ENCODE results near the gene THAP11. TPM values are rescaled to one million over a fixed set of nuclear protein-coding genes. Genes with fewer than 3 reads are reported as not detected.

Gene THAP11
- total RNA-seq, 1 donor from 2014 or later, result 50.6 TPM

DNA sequence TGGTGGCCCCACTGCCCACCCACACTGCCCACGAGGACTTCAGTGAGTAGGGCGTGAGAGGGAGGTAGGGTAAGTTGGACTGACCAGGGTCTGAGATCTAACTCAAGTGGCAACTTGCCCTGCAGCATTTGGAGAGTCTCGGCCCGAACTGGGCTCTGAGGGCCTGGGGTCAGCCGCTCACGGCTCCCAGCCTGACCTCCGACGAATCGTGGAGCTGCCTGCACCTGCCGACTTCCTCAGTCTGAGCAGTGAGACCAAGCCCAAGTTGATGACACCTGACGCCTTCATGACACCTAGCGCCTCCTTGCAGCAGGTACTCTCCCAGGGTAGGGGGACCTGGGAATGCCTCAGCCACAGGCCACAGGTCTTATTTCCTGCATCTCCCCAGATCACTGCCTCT, 37.3 kb downstream of the THAP11 start:
- intact Hi-C loops (cut with DNase I), result no loop called here

DNA sequence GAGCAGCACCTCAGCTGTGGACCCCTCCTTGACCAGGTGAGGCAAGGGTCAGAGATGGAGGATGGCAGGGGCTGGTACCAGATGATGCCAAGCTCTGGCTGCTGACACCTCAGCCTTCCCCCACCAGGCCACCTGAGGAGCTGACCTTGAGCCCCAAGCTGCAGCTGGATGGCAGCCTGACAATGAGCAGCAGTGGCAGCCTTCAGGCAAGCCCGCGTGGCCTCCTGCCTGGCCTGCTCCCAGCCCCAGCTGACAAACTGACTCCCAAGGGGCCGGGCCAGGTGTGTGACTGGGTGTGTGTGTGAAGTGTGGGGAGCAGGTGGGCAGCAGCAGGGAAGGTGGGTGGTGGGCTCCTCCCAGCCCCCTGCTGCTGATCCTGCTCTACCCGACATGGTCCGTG, 37.8 kb downstream of the THAP11 start:
- H3K27ac ChIP-seq, result no peak overlapping the region
- H3K27me3 ChIP-seq, result no peaks in the 10 kb centered on the region
- peaks cover 25% of the 10 kb centered on the region for H3K4me1 ChIP-seq
- intact Hi-C loops (cut with DNase I), result loop anchor here (5.0 kb wide), 1 partner anchor 47 kb away; no protein-coding TSS in a partner anchor
- H3K4me3 ChIP-seq, result no peak overlapping the region
- H3K36me3 ChIP-seq, result peaks cover 4 to 80% of the 10 kb centered on the region in 2 donors
- DNase-seq (ENCODE audit: extremely low spot score in 2 of 2), result no peak
- no peaks in the 10 kb centered on the region for H3K9me3 ChIP-seq
- TF ChIP-seq POLR2A (IDR thresholded peaks at IDR 0.05) (no peak), POLR2AphosphoS5 (IDR thresholded peaks at IDR 0.05; ENCODE audit: insufficient read depth in 1 of 2, low read depth in 1 of 2) (no peak)
- TF ChIP-seq, protein P1, sequence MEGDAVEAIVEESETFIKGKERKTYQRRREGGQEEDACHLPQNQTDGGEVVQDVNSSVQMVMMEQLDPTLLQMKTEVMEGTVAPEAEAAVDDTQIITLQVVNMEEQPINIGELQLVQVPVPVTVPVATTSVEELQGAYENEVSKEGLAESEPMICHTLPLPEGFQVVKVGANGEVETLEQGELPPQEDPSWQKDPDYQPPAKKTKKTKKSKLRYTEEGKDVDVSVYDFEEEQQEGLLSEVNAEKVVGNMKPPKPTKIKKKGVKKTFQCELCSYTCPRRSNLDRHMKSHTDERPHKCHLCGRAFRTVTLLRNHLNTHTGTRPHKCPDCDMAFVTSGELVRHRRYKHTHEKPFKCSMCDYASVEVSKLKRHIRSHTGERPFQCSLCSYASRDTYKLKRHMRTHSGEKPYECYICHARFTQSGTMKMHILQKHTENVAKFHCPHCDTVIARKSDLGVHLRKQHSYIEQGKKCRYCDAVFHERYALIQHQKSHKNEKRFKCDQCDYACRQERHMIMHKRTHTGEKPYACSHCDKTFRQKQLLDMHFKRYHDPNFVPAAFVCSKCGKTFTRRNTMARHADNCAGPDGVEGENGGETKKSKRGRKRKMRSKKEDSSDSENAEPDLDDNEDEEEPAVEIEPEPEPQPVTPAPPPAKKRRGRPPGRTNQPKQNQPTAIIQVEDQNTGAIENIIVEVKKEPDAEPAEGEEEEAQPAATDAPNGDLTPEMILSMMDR (IDR thresholded peaks at IDR 0.05), result no peak

More for the DNA sequence above, 37.3 kb downstream of the THAP11 start:
- no peaks in the 10 kb centered on the region for H3K9me3 ChIP-seq
- no peak for TF ChIP-seq POLR2AphosphoS5 (IDR thresholded peaks at IDR 0.05; ENCODE audit: insufficient read depth in 1 of 2, low read depth in 1 of 2)
- TF ChIP-seq, protein P1 (IDR thresholded peaks at IDR 0.05), result no peak
- no peak for TF ChIP-seq POLR2A (IDR thresholded peaks at IDR 0.05)
- peaks cover 4 to 80% of the 10 kb centered on the region in 2 donors for H3K36me3 ChIP-seq
- peaks cover 26% of the 10 kb centered on the region for H3K4me1 ChIP-seq
- H3K4me3 ChIP-seq, result no peak overlapping the region
- no peak overlapping the region for H3K27ac ChIP-seq
- H3K27me3 ChIP-seq, result no peaks in the 10 kb centered on the region
- no peak for DNase-seq (ENCODE audit: extremely low spot score in 2 of 2)

DNA sequence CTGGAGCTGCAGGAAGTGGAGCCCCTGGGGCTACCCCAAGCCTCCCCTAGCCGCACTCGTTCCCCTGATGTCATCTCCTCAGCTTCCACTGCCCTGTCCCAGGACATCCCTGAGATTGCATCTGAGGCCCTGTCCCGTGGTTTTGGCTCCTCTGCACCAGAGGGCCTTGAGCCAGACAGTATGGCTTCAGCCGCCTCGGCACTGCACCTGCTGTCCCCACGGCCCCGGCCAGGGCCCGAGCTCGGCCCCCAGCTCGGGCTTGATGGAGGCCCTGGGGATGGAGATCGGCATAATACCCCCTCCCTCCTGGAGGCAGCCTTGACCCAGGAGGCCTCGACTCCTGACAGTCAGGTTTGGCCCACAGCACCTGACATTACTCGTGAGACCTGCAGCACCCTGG, 38.5 kb downstream of the THAP11 start:
- no peak for TF ChIP-seq POLR2A (IDR thresholded peaks at IDR 0.05)
- no peak for TF ChIP-seq POLR2AphosphoS5 (IDR thresholded peaks at IDR 0.05; ENCODE audit: insufficient read depth in 1 of 2, low read depth in 1 of 2)
- TF ChIP-seq, protein P1 (IDR thresholded peaks at IDR 0.05), result no peak
- no peak for DNase-seq (ENCODE audit: extremely low spot score in 2 of 2)
- no peak overlapping the region for H3K4me3 ChIP-seq
- H3K27ac ChIP-seq, result no peak overlapping the region
- no peaks in the 10 kb centered on the region for H3K27me3 ChIP-seq
- H3K4me1 ChIP-seq, result peaks cover 20% of the 10 kb centered on the region
- peaks cover 4 to 80% of the 10 kb centered on the region in 2 donors for H3K36me3 ChIP-seq
- intact Hi-C loops (cut with DNase I), result loop anchor here (5.0 kb wide), 1 partner anchor 47 kb away; no protein-coding TSS in a partner anchor
- H3K9me3 ChIP-seq, result no peaks in the 10 kb centered on the region

DNA sequence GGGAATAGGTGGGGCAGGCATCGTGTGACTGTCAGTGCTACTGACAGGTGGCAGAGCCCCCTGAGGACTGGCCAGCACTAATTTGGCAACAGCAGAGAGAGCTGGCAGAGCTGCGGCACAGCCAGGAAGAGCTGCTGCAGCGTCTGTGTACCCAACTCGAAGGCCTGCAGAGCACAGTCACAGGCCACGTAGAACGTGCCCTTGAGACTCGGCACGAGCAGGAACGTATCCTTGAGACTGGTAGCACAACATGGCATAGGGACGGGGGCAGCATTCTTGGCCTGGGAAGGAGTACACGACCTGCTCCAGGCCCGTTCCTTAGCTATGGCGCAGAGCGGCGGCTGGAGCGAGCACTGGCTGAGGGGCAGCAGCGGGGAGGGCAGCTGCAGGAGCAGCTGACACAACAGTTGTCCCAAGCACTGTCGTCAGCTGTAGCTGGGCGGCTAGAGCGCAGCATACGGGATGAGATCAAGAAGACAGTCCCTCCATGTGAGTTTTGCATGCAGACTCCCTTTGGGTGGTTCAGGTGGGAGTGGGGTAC, 39.6 kb downstream of the THAP11 start:
- Histone ChIP-seq H3K27ac (no peak overlapping the region), H3K4me3 (no peak overlapping the region), H3K9me3 (no peaks in the 10 kb centered on the region), H3K4me1 (peaks cover 12% of the 10 kb centered on the region), H3K27me3 (no peaks in the 10 kb centered on the region), H3K36me3 (peaks cover 4 to 72% of the 10 kb centered on the region in 2 donors)
- no peak for DNase-seq (ENCODE audit: extremely low spot score in 2 of 2)
- intact Hi-C loops (cut with DNase I), result loop anchor here (5.0 kb wide), 1 partner anchor 46 kb away; no protein-coding TSS in a partner anchor
- TF ChIP-seq POLR2AphosphoS5 (IDR thresholded peaks at IDR 0.05; ENCODE audit: insufficient read depth in 1 of 2, low read depth in 1 of 2), result no peak
- TF ChIP-seq, protein P1 (IDR thresholded peaks at IDR 0.05), result no peak
- no peak for TF ChIP-seq POLR2A (IDR thresholded peaks at IDR 0.05)

Measured in vagina (tissue), 2 donors.